HepG2 (cell line): ENCODE measurements around the gene RPS6KA5. TPM values are rescaled to one million over a fixed set of nuclear protein-coding genes. Genes with fewer than 3 reads are reported as not detected.

ENCODE experiments used
- ATAC-seq: fragments of 200-7000 bp; cut with Tn5 transposase; 3 replicates; pipeline ENCODE4 v1.9.1; 2020; ENCODE audit warnings: mild to moderate bottlenecking, moderate library complexity
- BruUV-seq: library from RNA; stranded (reverse); fragments of 400-500 nt; replicated peaks from 2 replicates; lab custom pipeline; 2021; lab: Mats Ljungman, UMichigan
- CTCF ChIA-PET: fragments of 300-600 bp; formaldehyde crosslinking; extraction: SDS; loops from one replicate; lab custom pipeline; 2021; ENCODE audit warnings: low total read pairs, inconsistent platforms, low intra/inter-chr PET ratio; lab: Yijun Ruan, JAX
- POLR2A ChIA-PET: fragments of 350-600 bp; sonication (Branson Sonifier 250); formaldehyde crosslinking; loops from one replicate; lab custom pipeline; 2020; ENCODE audit warnings: antibody characterized with exemption, inconsistent platforms; lab: Yijun Ruan, JAX
- DNase-seq: peaks from one replicate; pipeline ENCODE4 v3.0.0-alpha.2; 2015; ENCODE audit warnings: low spot score
- FAIRE-seq: peaks from 3 replicates; lab custom pipeline; 2011; peaks lifted over from hg19 to GRCh38; lab: Jason Lieb, UNC
- H2AFZ ChIP-seq: one replicate; pipeline ENCODE4 v1.6.1; 2011; ENCODE audit warnings: low read length, inconsistent platforms
- H3K27ac ChIP-seq: fragments of 300-600 bp; 3 replicates; pipeline ENCODE4 v1.8.0; 2011; ENCODE audit warnings: mixed run types, mild to moderate bottlenecking, mixed read lengths, low read length, inconsistent platforms; ENCODE audit not compliant: insufficient read depth; ENCODE audit errors: extremely low read length
- H3K27me3 ChIP-seq, 2 experiments: fragments of 200-600 bp in 1 of 2; 2 replicates in 1 of 2; 3 replicates in 1 of 2; pipeline versions ENCODE4 v1.6.0 to v1.8.0; 2011; ENCODE audit warnings: low read length in 2 of 2, mild to moderate bottlenecking in 2 of 2, moderate library complexity in 2 of 2, inconsistent platforms in 1 of 2; ENCODE audit not compliant: insufficient read depth in 2 of 2, control insufficient read depth in 1 of 2
- H3K36me3 ChIP-seq, 2 experiments: fragments of 200-600 bp in 1 of 2; replicated peaks in 1 of 2; 2 replicates in 1 of 2; 3 replicates in 1 of 2; pipeline versions ENCODE4 v1.5.1 to v1.8.0; 2011; ENCODE audit warnings: low read length in 2 of 2, inconsistent platforms in 1 of 2; ENCODE audit not compliant: insufficient read depth in 2 of 2, control insufficient read depth in 1 of 2
- H3K4me1 ChIP-seq: 2 replicates; pipeline ENCODE4 v1.5.1; 2012; ENCODE audit warnings: low read length, inconsistent platforms; ENCODE audit not compliant: insufficient read depth
- H3K4me2 ChIP-seq: 2 replicates; pipeline ENCODE4 v1.6.0; 2011; ENCODE audit warnings: low read depth, low read length, inconsistent platforms
- H3K4me3 ChIP-seq, 3 experiments: fragments of 200-600 bp in 1 of 3; sonication (generic), shearing (Covaris generic) in 1 of 3; replicated peaks in 1 of 3; 2 replicates each; pipeline ENCODE4 v1.5.1; 2011 to 2016; ENCODE audit warnings: low read length in 3 of 3, inconsistent platforms in 2 of 3, low read depth in 2 of 3, mild to moderate bottlenecking in 2 of 3, control low read depth in 1 of 3, mixed read lengths in 1 of 3; ENCODE audit not compliant: insufficient read depth in 1 of 3
- H3K79me2 ChIP-seq: one replicate; pipeline ENCODE4 v1.6.1; 2011; ENCODE audit warnings: low read length, inconsistent platforms; ENCODE audit not compliant: insufficient read depth
- H3K9ac ChIP-seq: 2 replicates; pipeline ENCODE4 v1.6.0; 2011; ENCODE audit warnings: mild to moderate bottlenecking, low read depth, low read length, inconsistent platforms; ENCODE audit not compliant: insufficient read depth
- H3K9me3 ChIP-seq: 2 replicates; pipeline ENCODE4 v1.5.1; 2012; ENCODE audit warnings: mild to moderate bottlenecking, low read length
- H4K20me1 ChIP-seq: 2 replicates; pipeline ENCODE4 v1.6.0; 2011; ENCODE audit warnings: inconsistent platforms, mild to moderate bottlenecking, low read length, moderate library complexity; ENCODE audit not compliant: insufficient read depth
- ISL2 ChIP-seq: sonication (generic); formaldehyde crosslinking; IDR thresholded peaks from 2 replicates; pipeline ENCODE4 v1.5.0; 2020; ENCODE audit warnings: missing genetic modification reagents
- NCOA1 ChIP-seq: sonication (generic); formaldehyde crosslinking; IDR thresholded peaks from 2 replicates; pipeline ENCODE4 v1.9.0; 2021; ENCODE audit warnings: missing genetic modification reagents
- NRL ChIP-seq: sonication (generic); formaldehyde crosslinking; IDR thresholded peaks from 2 replicates; pipeline ENCODE4 v1.5.0; 2020; ENCODE audit warnings: missing genetic modification reagents, mild to moderate bottlenecking, moderate library complexity, borderline replicate concordance
- PLRG1 ChIP-seq: fragments of 450-650 bp; conservative IDR thresholded peaks from 2 replicates; pipeline ENCODE4 v1.6.1; 2016
- POGZ ChIP-seq: sonication (generic); formaldehyde crosslinking; IDR thresholded peaks from 2 replicates; pipeline ENCODE4 v1.4.0; 2020; ENCODE audit warnings: mild to moderate bottlenecking, missing genetic modification reagents
- RFXAP ChIP-seq: sonication (generic); formaldehyde crosslinking; IDR thresholded peaks from 2 replicates; pipeline ENCODE4 v1.4.0; 2020; ENCODE audit warnings: missing genetic modification reagents, borderline replicate concordance
- SSRP1 ChIP-seq: IDR thresholded peaks from 2 replicates; pipeline ENCODE4 v1.6.1; 2016; ENCODE audit warnings: control low read depth
- ZBTB21 ChIP-seq: sonication (generic); formaldehyde crosslinking; IDR thresholded peaks from 2 replicates; pipeline ENCODE4 v1.4.0; 2020; ENCODE audit warnings: missing genetic modification reagents
- ZFP1 ChIP-seq: IDR thresholded peaks from 2 replicates; pipeline ENCODE4 v1.6.1; 2016
- ZFP36 ChIP-seq: fragments of 150-350 bp; IDR thresholded peaks from 2 replicates; pipeline ENCODE4 v1.6.1; 2018; ENCODE audit warnings: borderline replicate concordance, low read length, low read depth; ENCODE audit not compliant: partially characterized antibody
- ZIK1 ChIP-seq: sonication (generic); formaldehyde crosslinking; IDR thresholded peaks from 2 replicates; pipeline ENCODE4 v1.5.0; 2020; ENCODE audit warnings: mild to moderate bottlenecking, low read depth, missing genetic modification reagents, borderline replicate concordance
- ZNF142 ChIP-seq: sonication (generic); formaldehyde crosslinking; IDR thresholded peaks from 2 replicates; pipeline ENCODE4 v1.4.0; 2020; ENCODE audit warnings: missing genetic modification reagents
- ZNF383 ChIP-seq: sonication (generic); formaldehyde crosslinking; IDR thresholded peaks from 2 replicates; pipeline ENCODE4 v1.4.0; 2020; ENCODE audit warnings: missing genetic modification reagents, mild to moderate bottlenecking, borderline replicate concordance
- ZNF530 ChIP-seq: sonication (generic); formaldehyde crosslinking; IDR thresholded peaks from 2 replicates; pipeline ENCODE4 v1.5.0; 2020; ENCODE audit warnings: low read depth, mild to moderate bottlenecking, missing genetic modification reagents
- ZNF546 ChIP-seq: sonication (generic); formaldehyde crosslinking; conservative IDR thresholded peaks from 2 replicates; pipeline ENCODE4 v1.8.1; 2023; ENCODE audit warnings: mild to moderate bottlenecking, missing genetic modification reagents
- ZNF574 ChIP-seq: sonication (generic); formaldehyde crosslinking; IDR thresholded peaks from 2 replicates; pipeline ENCODE4 v1.4.0; 2020; ENCODE audit warnings: missing genetic modification reagents
- WGBS: methylation state at CpG from one replicate; pipeline ENCODE4 v1.1.6; 2017; ENCODE audit warnings: low lambda C conversion rate; 5-methylcytosine and 5-hydroxymethylcytosine counted together
- in situ Hi-C: cut with HindIII; loops from 2 replicates; pipeline ENCODE4 v1.10.0; 2017; ENCODE audit warnings: low pct_unique_long_range_greater_than_20kb; ENCODE audit not compliant: extremely low pct_ligation_motif_present
- intact Hi-C: fragments of 100-400 bp; cut with micrococcal nuclease; formaldehyde crosslinking; loops from one replicate; pipeline ENCODE4 v1.10.0; 2022; ENCODE audit not compliant: unreplicated experiment
- polyA plus RNA-seq, 8 experiments: library from polyadenylated mRNA; depleted of rRNA in 3 of 8; stranded (reverse) in 7 of 8; unstranded in 1 of 8; fragments of >200 nt; fragmentation: Illumina TruSeq in 4 of 8; extraction: Trizol in 4 of 8; gene quantifications; 2 replicates each; pipeline versions ENCODE4 v1.2.1 to v1.2.3, GENCODE V29; 2011 to 2016; ENCODE audit warnings: low read depth in 4 of 8, missing spikeins in 1 of 8, mixed read lengths in 1 of 8; ENCODE audit not compliant: insufficient read depth in 1 of 8
- total RNA-seq, 5 experiments: library from RNA; depleted of rRNA; stranded (reverse); fragments of >200 nt; fragmentation: Illumina TruSeq; extraction: Trizol; gene quantifications; 2 replicates each; pipeline ENCODE4 v1.2.3, GENCODE V29; 2016; ENCODE audit warnings: low read depth in 1 of 5

Gene RPS6KA5
- total and polyA plus RNA-seq, 2 of the 13 experiments (the other 11 are each of a cell fraction or from before 2014, with no cell fraction given): 0.50 to 0.58 TPM

DNA sequence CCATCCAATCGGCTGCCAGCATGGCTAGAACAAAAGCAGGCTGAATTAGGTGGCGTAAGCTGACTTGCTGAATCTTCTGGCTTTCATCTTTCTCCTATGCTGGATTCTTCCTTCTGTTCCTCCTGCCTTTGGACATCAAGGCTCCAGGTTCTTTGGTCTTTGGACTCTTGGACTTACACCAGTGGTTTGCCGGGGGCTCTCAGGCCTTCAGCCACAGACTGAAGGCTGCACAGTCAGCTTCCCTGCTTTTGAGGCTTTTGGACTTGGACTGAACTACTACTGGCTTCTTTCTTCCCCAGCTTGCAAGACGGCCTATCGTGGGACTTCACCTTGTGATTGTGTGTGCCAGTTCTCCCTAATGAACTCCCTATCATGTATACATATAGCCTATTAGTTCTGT lies 42.0 kb downstream of the RPS6KA5 start:
- ChIA-PET POLR2A (no interaction called here), CTCF (no interaction called here)
- no peak overlapping the region for H3K9ac ChIP-seq
- no peak for TF ChIP-seq ZNF530 (CRISPR knock-in tag)
- TF ChIP-seq ZFP1 (CRISPR knock-in tag): no peak
- TF ChIP-seq NCOA1 (CRISPR knock-in tag): no peak
- no peak for TF ChIP-seq ZFP36
- TF ChIP-seq ZNF546: no peak
- TF ChIP-seq ZBTB21: no peak
- TF ChIP-seq SSRP1 (CRISPR knock-in tag): no peak
- TF ChIP-seq ZNF383 (CRISPR knock-in tag): no peak
- no peak for TF ChIP-seq ZNF574 (CRISPR knock-in tag)
- no peak for TF ChIP-seq POGZ (CRISPR knock-in tag)
- TF ChIP-seq NRL (CRISPR knock-in tag): no peak
- no peak for TF ChIP-seq RFXAP (CRISPR knock-in tag)
- no peak for TF ChIP-seq ZIK1 (CRISPR knock-in tag)
- no peak for TF ChIP-seq ISL2 (CRISPR knock-in tag)
- TF ChIP-seq ZNF142 (CRISPR knock-in tag): no peak
- no peak for TF ChIP-seq PLRG1
- no peak for FAIRE-seq
- DNase-seq: no peak
- no peak overlapping the region for H3K4me3 ChIP-seq
- 22% methylated on average over 5 of the region's 5 CpGs for WGBS
- no TSS peak for BruUV-seq
- H3K27ac ChIP-seq: no peak overlapping the region
- ATAC-seq: no peak
- H3K9me3 ChIP-seq: no peaks in the 10 kb centered on the region
- H4K20me1 ChIP-seq: no peaks in the 10 kb centered on the region
- no peaks in the 10 kb centered on the region for H3K27me3 ChIP-seq
- no peak overlapping the region for H2AFZ ChIP-seq
- H3K79me2 ChIP-seq: no peaks in the 10 kb centered on the region
- intact Hi-C loops (no loop called here), in situ Hi-C loops (no loop called here)
- no peaks in the 10 kb centered on the region for H3K36me3 ChIP-seq
- H3K4me1 ChIP-seq: no peaks in the 10 kb centered on the region
- H3K4me2 ChIP-seq: no peak overlapping the region
